Kidney epithelial cell (primary cell): ENCODE data around the gene FAM209B. TPM values are rescaled to one million over a fixed set of nuclear protein-coding genes. Genes with fewer than 3 reads are reported as not detected.

Experiments used
- DNase-seq: peaks from one replicate; pipeline ENCODE4 v3.0.0-alpha.2; 2010; ENCODE audit warnings: low read depth
- H3K27me3 ChIP-seq: 2 replicates; pipeline ENCODE4 v1.6.0; 2011; ENCODE audit warnings: low read length; ENCODE audit not compliant: control insufficient read depth, insufficient read depth
- H3K36me3 ChIP-seq: 2 replicates; pipeline ENCODE4 v1.5.1; 2011; ENCODE audit warnings: low read length; ENCODE audit not compliant: control insufficient read depth, insufficient read depth
- H3K4me3 ChIP-seq: 2 replicates; pipeline ENCODE4 v1.5.1; 2011; ENCODE audit warnings: low read depth, mild to moderate bottlenecking, control low read depth, low read length
- total RNA-seq: library from RNA; depleted of rRNA; stranded (reverse); fragments of >200 nt; gene quantifications from 2 replicates; pipeline ENCODE4 v1.2.3, GENCODE V29; 2015
- TF ChIP-seq, protein P1 (sequence below): IDR thresholded peaks from 2 replicates; pipeline ENCODE4 v1.5.1; 2011; ENCODE audit warnings: mild to moderate bottlenecking, moderate library complexity, low read length, control low read depth, inconsistent platforms; ENCODE audit not compliant: insufficient read depth, poor library complexity, severe bottlenecking

Gene FAM209B
- total RNA-seq, 1 donor from 2014 or later, result not detected

DNA sequence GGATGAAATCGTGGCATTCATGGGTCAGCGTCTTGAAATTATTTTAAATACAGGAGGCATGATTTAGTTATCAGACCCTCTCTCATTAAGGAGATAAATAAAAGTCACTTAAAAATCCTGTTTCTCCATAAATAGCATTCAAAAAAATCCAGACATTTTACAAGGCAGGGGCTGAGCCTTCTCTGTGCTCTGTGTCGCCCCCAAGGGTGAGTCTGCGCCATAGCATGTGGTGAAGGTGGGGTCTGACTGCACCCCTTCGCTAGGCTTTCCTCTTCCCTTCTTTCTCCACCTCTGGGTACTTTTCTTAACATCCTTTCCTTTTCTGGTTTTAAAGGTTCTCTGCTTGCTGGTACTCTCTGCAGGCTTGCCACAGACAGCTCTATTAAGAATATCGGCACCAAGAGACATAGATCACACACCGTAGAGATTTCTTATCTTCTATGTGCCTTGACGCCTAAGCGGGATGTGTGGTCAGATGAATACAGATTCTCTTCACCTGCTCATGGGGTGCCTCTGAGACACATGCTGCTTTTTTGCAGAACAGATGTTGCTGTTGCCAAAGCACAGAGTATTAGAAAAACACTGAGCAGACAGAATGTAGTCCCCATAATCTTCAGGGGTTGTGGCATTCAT, 28.6 kb upstream of the FAM209B start:
- H3K4me3 ChIP-seq, result no peak overlapping the region
- no peaks in the 10 kb centered on the region for H3K36me3 ChIP-seq
- TF ChIP-seq, protein P1, sequence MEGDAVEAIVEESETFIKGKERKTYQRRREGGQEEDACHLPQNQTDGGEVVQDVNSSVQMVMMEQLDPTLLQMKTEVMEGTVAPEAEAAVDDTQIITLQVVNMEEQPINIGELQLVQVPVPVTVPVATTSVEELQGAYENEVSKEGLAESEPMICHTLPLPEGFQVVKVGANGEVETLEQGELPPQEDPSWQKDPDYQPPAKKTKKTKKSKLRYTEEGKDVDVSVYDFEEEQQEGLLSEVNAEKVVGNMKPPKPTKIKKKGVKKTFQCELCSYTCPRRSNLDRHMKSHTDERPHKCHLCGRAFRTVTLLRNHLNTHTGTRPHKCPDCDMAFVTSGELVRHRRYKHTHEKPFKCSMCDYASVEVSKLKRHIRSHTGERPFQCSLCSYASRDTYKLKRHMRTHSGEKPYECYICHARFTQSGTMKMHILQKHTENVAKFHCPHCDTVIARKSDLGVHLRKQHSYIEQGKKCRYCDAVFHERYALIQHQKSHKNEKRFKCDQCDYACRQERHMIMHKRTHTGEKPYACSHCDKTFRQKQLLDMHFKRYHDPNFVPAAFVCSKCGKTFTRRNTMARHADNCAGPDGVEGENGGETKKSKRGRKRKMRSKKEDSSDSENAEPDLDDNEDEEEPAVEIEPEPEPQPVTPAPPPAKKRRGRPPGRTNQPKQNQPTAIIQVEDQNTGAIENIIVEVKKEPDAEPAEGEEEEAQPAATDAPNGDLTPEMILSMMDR, result peak; percentile 52
- H3K27me3 ChIP-seq, result no peaks in the 10 kb centered on the region
- DNase-seq, result no peak

DNA sequence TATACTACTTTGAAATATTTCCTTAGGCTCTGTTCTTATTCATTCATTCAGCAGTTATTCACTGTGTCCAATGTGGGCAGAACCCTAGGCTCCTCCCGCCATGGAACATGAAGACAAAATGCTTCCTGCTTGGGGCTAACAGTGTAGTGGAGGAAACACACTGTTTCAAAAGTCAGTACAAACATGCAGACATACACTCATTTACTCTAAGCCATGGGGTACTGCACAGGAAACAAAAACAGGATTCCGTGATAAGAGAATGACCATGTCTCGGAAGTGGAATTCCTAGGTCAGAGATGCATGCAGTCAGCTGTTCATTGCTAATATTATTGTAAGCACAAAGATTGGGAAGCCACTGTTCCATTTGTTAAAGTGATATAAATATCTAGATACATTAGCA, 26.9 kb upstream of the FAM209B start:
- Histone ChIP-seq H3K27me3 (no peaks in the 10 kb centered on the region), H3K36me3 (no peaks in the 10 kb centered on the region), H3K4me3 (no peak overlapping the region)
- no peak for DNase-seq
- TF ChIP-seq, protein P1, result no peak

DNA sequence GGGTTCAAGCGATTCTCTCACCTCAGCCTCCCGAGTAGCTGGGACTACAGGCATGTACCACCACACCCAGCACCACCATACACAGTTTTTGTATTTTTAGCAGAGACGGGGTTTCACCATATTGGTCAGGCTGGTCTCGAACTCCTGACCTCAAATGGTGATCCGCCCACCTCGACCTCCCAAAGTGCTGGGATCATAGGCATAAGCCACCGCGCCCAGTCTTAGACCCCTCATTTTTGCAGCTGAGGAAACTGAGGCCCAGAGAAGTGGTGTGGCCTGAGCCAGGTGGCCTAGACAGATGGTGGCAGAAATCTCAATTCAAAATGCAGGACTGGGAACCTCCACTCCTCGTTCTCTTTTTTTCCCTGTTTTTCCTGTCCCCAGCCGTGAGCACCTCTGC, 21.1 kb upstream of the FAM209B start:
- Histone ChIP-seq H3K4me3 (no peak overlapping the region), H3K36me3 (peaks cover 2% of the 10 kb centered on the region), H3K27me3 (no peaks in the 10 kb centered on the region)
- TF ChIP-seq, protein P1, result no peak
- no peak for DNase-seq

DNA sequence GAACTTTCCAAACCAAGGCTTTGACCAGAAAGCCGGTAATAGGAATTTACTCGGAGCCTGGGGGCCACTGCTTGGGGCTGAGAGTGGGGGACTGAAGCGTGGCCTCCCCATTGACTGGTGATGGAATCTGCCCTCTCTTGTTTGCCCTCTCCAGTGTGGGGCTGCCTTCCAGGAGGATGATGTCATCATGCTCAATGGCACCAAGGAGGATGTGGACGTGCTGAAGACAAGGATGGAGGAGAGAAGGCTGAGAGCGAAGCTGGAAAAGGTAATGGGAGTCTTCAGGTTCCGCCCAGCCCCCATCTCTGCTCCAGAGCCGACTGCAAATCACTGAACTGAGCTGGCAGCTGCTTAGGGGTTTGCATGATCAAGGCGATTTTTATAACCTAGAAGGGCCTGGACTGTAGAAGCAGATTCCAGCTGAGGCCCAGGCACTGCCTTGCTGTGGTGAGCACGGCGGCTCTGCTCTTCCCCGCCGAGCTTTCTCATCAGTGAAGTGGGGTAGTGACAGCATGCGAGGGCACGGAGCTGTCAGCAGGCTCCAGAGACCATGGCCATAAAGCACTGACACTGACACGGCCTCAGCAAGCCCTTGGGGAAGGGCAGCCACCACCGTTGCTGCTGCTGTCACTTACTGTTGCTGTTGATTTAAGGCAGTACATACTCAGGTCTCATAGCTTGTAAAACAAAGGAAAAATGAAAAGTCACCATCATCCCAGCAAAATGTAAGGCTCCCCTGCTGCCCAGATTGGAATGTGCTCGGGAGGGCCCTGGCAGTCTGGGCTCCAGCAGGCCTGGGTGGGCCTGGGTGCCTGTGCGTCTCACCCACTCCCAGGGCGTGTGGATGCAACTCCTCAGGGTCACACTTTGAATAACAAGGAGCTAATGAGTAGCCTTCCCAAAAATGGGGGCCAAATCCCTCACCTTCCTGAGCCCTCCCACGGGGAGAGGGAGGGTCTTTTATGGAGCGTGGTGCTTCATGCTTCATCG, 19.6 kb upstream of the FAM209B start:
- H3K4me3 ChIP-seq, result no peak overlapping the region
- no peak for DNase-seq
- TF ChIP-seq, protein P1, result no peak
- peaks cover 6% of the 10 kb centered on the region for H3K36me3 ChIP-seq
- H3K27me3 ChIP-seq, result no peaks in the 10 kb centered on the region

DNA sequence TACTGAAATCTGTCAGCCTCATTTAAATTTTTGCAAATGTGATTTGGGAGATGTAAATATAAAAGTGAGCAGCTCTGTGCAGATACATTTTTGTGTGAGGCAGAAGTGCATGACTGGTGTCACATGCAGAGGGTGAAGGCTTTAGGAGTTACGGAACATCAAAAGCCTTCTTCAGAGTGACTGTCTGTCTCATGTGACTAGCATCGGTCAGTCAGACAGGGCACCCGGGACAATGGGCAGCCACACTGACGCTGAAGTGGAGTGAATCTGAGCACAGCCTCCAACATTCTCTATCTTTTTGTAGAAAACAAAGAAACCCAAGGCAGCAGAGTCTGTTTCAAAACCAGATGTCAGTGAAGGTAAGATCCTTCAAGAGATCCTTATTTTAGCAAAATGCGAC, 16.4 kb upstream of the FAM209B start:
- H3K4me3 ChIP-seq, result no peak overlapping the region
- no peak for DNase-seq
- H3K36me3 ChIP-seq, result peaks cover 6% of the 10 kb centered on the region
- TF ChIP-seq, protein P1, result no peak
- H3K27me3 ChIP-seq, result no peaks in the 10 kb centered on the region
